H1 (cell line): ENCODE measurements around the gene TLE4. TPM values are rescaled to one million over a fixed set of nuclear protein-coding genes. Genes with fewer than 3 reads are reported as not detected.

Source experiments
- CTCF ChIA-PET: fragments of 300-600 bp; sonication (Branson Sonifier 250); formaldehyde crosslinking; loops from one replicate; lab custom pipeline; 2021; ENCODE audit not compliant: partially characterized antibody; lab: Charles Lee
- POLR2A ChIA-PET: fragments of 300-600 bp; sonication (Branson Sonifier 250); formaldehyde crosslinking; loops from one replicate; lab custom pipeline; 2021; ENCODE audit warnings: inconsistent platforms; ENCODE audit not compliant: partially characterized antibody; lab: Charles Lee
- DNase-seq, 2 experiments: peaks; one replicate each; pipeline versions ENCODE4 v3.0.0 to v3.0.0-alpha.2; 2010 to 2022; ENCODE audit warnings: low spot score in 2 of 2, low read depth in 1 of 2, mixed read lengths in 1 of 2
- FAIRE-seq: peaks from 2 replicates; lab custom pipeline; 2011; peaks lifted over from hg19 to GRCh38; lab: Jason Lieb, UNC
- H2AFZ ChIP-seq: 2 replicates; pipeline ENCODE4 v1.8.1; 2012; ENCODE audit warnings: low read length, inconsistent platforms
- H2AK5ac ChIP-seq: 2 replicates; pipeline ENCODE4 v1.6.1; 2013; ENCODE audit warnings: low read depth, low read length
- H2BK120ac ChIP-seq: replicated peaks from 2 replicates; pipeline ENCODE3; 2013; ENCODE audit warnings: low read depth, low read length, inconsistent platforms
- H2BK12ac ChIP-seq: 2 replicates; pipeline ENCODE4 v1.6.1; 2013; ENCODE audit warnings: low read depth, low read length
- H2BK15ac ChIP-seq: 2 replicates; pipeline ENCODE4 v1.6.1; 2013; ENCODE audit warnings: low read length
- H2BK20ac ChIP-seq: 2 replicates; pipeline ENCODE4 v1.6.1; 2013; ENCODE audit warnings: low read length
- H2BK5ac ChIP-seq: 2 replicates; pipeline ENCODE4 v1.6.1; 2013; ENCODE audit warnings: low read depth, low read length
- H3K14ac ChIP-seq: 2 replicates; pipeline ENCODE4 v1.6.1; 2013; ENCODE audit warnings: inconsistent platforms; ENCODE audit not compliant: insufficient read length
- H3K18ac ChIP-seq: 2 replicates; pipeline ENCODE4 v1.6.1; 2013; ENCODE audit warnings: low read length; ENCODE audit errors: extremely low read depth
- H3K23ac ChIP-seq: 2 replicates; pipeline ENCODE4 v1.6.1; 2013; ENCODE audit warnings: inconsistent platforms; ENCODE audit not compliant: insufficient read length
- H3K23me2 ChIP-seq: 2 replicates; pipeline ENCODE4 v1.6.1; 2013; ENCODE audit warnings: low read depth, low read length
- H3K27ac ChIP-seq: 2 replicates; pipeline ENCODE4 v1.6.1; 2011; ENCODE audit warnings: low read depth, low read length, inconsistent platforms
- H3K27me3 ChIP-seq, 4 experiments: replicated peaks in 1 of 4; 1 replicate in 1 of 4; 2 replicates in 3 of 4; pipeline versions ENCODE4 v1.6.1 to v1.8.1; 2011 to 2013; ENCODE audit warnings: low read length in 3 of 4, mild to moderate bottlenecking in 3 of 4, inconsistent platforms in 2 of 4, mixed read lengths in 2 of 4, moderate library complexity in 1 of 4; ENCODE audit not compliant: control insufficient read depth in 3 of 4, insufficient read depth in 3 of 4; ENCODE audit errors: extremely low read depth in 1 of 4
- H3K36me3 ChIP-seq, 4 experiments: 2 replicates each; pipeline versions ENCODE4 v1.6.1 to v1.8.1; 2011 to 2013; ENCODE audit warnings: mild to moderate bottlenecking in 4 of 4, low read length in 3 of 4, moderate library complexity in 2 of 4, control low read depth in 1 of 4, inconsistent platforms in 1 of 4; ENCODE audit not compliant: insufficient read depth in 4 of 4, control insufficient read depth in 2 of 4
- H3K4ac ChIP-seq: replicated peaks from 2 replicates; pipeline ENCODE3; 2013; ENCODE audit warnings: low read length, low read depth, mixed read lengths, inconsistent platforms; ENCODE audit not compliant: insufficient read length
- H3K4me1 ChIP-seq, 4 experiments: replicated peaks in 1 of 4; 1 replicate in 1 of 4; 2 replicates in 3 of 4; pipeline versions ENCODE4 v1.6.1 to v1.8.1; 2011 to 2013; ENCODE audit warnings: low read length in 3 of 4, inconsistent platforms in 2 of 4, mixed read lengths in 1 of 4; ENCODE audit not compliant: insufficient read depth in 4 of 4, control insufficient read depth in 3 of 4
- H3K4me2 ChIP-seq, 2 experiments: 2 replicates each; pipeline versions ENCODE4 v1.6.1 to v1.8.1; 2011 to 2013; ENCODE audit warnings: low read depth in 2 of 2, low read length in 2 of 2, control low read depth in 1 of 2, inconsistent platforms in 1 of 2, mild to moderate bottlenecking in 1 of 2; ENCODE audit not compliant: insufficient read depth in 1 of 2
- H3K4me3 ChIP-seq, 4 experiments: fragments of 200-600, 300-600 bp in 1 of 4; sonication (generic), shearing (Covaris generic), sonication (Bioruptor Twin) in 1 of 4; 2 replicates each; pipeline versions ENCODE4 v1.5.1 to v1.8.1; 2011 to 2016; ENCODE audit warnings: low read length in 4 of 4, low read depth in 3 of 4, control low read depth in 2 of 4, inconsistent platforms in 2 of 4, mild to moderate bottlenecking in 2 of 4, mixed read lengths in 1 of 4, moderate library complexity in 1 of 4; ENCODE audit not compliant: insufficient read depth in 2 of 4; ENCODE audit errors: extremely low read depth in 1 of 4
- H3K56ac ChIP-seq: replicated peaks from 2 replicates; pipeline ENCODE3; 2013; ENCODE audit warnings: low read depth, mild to moderate bottlenecking, mixed read lengths, low read length, inconsistent platforms; ENCODE audit not compliant: insufficient read length
- H3K79me1 ChIP-seq: 2 replicates; pipeline ENCODE4 v1.6.1; 2013; ENCODE audit warnings: low read depth, low read length, control low read depth
- H3K79me2 ChIP-seq, 2 experiments: 2 replicates each; pipeline versions ENCODE4 v1.6.1 to v1.8.1; 2012 to 2013; ENCODE audit warnings: low read length in 2 of 2, mild to moderate bottlenecking in 2 of 2, inconsistent platforms in 1 of 2; ENCODE audit not compliant: insufficient read depth in 2 of 2, control insufficient read depth in 1 of 2
- H3K9ac ChIP-seq, 4 experiments: replicated peaks in 1 of 4; 1 replicate in 1 of 4; 2 replicates in 3 of 4; pipeline versions ENCODE4 v1.6.1 to v1.8.1; 2011 to 2013; ENCODE audit warnings: low read depth in 3 of 4, low read length in 3 of 4, control low read depth in 2 of 4, mild to moderate bottlenecking in 2 of 4, moderate library complexity in 2 of 4, inconsistent platforms in 1 of 4; ENCODE audit errors: extremely low read depth in 1 of 4
- H3K9me3 ChIP-seq, 2 experiments: 2 replicates each; pipeline versions ENCODE4 v1.6.1 to v1.8.1; 2012 to 2013; ENCODE audit warnings: mild to moderate bottlenecking in 2 of 2, moderate library complexity in 2 of 2, control low read depth in 1 of 2, inconsistent platforms in 1 of 2, low read depth in 1 of 2, low read length in 1 of 2, mixed read lengths in 1 of 2; ENCODE audit not compliant: insufficient read depth in 2 of 2
- H4K20me1 ChIP-seq, 2 experiments: replicated peaks in 1 of 2; 2 replicates each; pipeline versions ENCODE3 to v1.8.1; 2011 to 2013; ENCODE audit warnings: inconsistent platforms in 2 of 2, low read length in 2 of 2, mild to moderate bottlenecking in 1 of 2; ENCODE audit not compliant: insufficient read depth in 2 of 2, control insufficient read depth in 1 of 2
- H4K5ac ChIP-seq: 2 replicates; pipeline ENCODE4 v1.6.1; 2013; ENCODE audit warnings: low read length, low read depth, mixed read lengths, inconsistent platforms; ENCODE audit not compliant: insufficient read length
- H4K8ac ChIP-seq: 2 replicates; pipeline ENCODE4 v1.8.0; 2013; ENCODE audit warnings: mild to moderate bottlenecking, moderate library complexity, low read length, inconsistent platforms; ENCODE audit not compliant: insufficient read depth; ENCODE audit errors: extremely low read depth
- H4K91ac ChIP-seq: replicated peaks from 2 replicates; pipeline ENCODE3; 2013; ENCODE audit warnings: low read length, mixed read lengths, inconsistent platforms; ENCODE audit not compliant: insufficient read length
- CBX8 ChIP-seq: fragments of 300-800, 300-1000 bp; sonication (generic); IDR thresholded peaks from 2 replicates; pipeline ENCODE4 v1.7.1; 2016; ENCODE audit warnings: low read depth, low read length, borderline replicate concordance
- CHD2 ChIP-seq: IDR thresholded peaks from 2 replicates; pipeline ENCODE4 v1.6.1; 2012; ENCODE audit warnings: low read length, improper control_type of control experiment
- GABPA ChIP-seq: IDR thresholded peaks from 2 replicates; pipeline ENCODE4 v1.6.1; 2011; ENCODE audit warnings: mild to moderate bottlenecking, low read length, moderate library complexity, borderline replicate concordance; ENCODE audit not compliant: insufficient read depth
- GTF2F1 ChIP-seq: IDR thresholded peaks from 2 replicates; pipeline ENCODE4 v1.6.1; 2012; ENCODE audit warnings: low read depth, low read length, improper control_type of control experiment, borderline replicate concordance
- RFX5 ChIP-seq: IDR thresholded peaks from 2 replicates; pipeline ENCODE4 v1.6.1; 2011; ENCODE audit warnings: low read depth, low read length, improper control_type of control experiment, borderline replicate concordance
- SIX5 ChIP-seq: IDR thresholded peaks from 2 replicates; pipeline ENCODE4 v1.6.1; 2011; ENCODE audit warnings: mild to moderate bottlenecking, low read depth, low read length
- SP2 ChIP-seq: IDR thresholded peaks from 2 replicates; pipeline ENCODE4 v1.6.1; 2012; ENCODE audit warnings: mild to moderate bottlenecking, low read length, inconsistent platforms
- SRF ChIP-seq: IDR thresholded peaks from 2 replicates; pipeline ENCODE4 v1.6.1; 2011; ENCODE audit warnings: mild to moderate bottlenecking, low read depth, low read length, moderate library complexity
- WGBS, 2 experiments: shearing (Covaris generic) in 1 of 2; methylation state at CpG; one replicate each; pipeline versions ENCODE4 v1.1.6 to v1.1.7; 2013 to 2015; ENCODE audit warnings: low lambda C conversion rate in 2 of 2, mixed read lengths in 2 of 2, inconsistent platforms in 1 of 2, low coverage in 1 of 2, missing lambda C conversion rate in 1 of 2; ENCODE audit not compliant: insufficient replicate concordance in 2 of 2, insufficient coverage in 1 of 2, insufficient read length in 1 of 2; ENCODE audit errors: extremely low coverage in 1 of 2, missing lambda C conversion rate in 1 of 2; 5-methylcytosine and 5-hydroxymethylcytosine counted together
- polyA plus RNA-seq, 7 experiments: library from polyadenylated mRNA; depleted of rRNA in 3 of 7; stranded (reverse) in 5 of 7; unstranded in 2 of 7; fragments of >200 nt in 5 of 7; fragments of 200-250 nt in 2 of 7; gene quantifications; 1 replicate in 5 of 7; 2 replicates in 1 of 7; 4 replicates in 1 of 7; pipeline versions ENCODE4 v1.2.1 to v1.2.3, GENCODE V29; 2011 to 2013; ENCODE audit warnings: missing spikeins in 2 of 7, mixed read lengths in 2 of 7
- total RNA-seq: library from RNA; stranded (reverse); fragmentation: NEBNext Ultra II Directional; extraction: Animal tissue kit (Norgen Biotek cat#: 25700); gene quantifications from 2 replicates; pipeline ENCODE4 v1.2.1, GENCODE V29; 2021

Gene TLE4
- total and polyA plus RNA-seq, 2 of the 8 experiments (the other 6 are each of a cell fraction or from before 2014, with no cell fraction given), result 32.4 to 36.9 TPM

GRCh38 chr9:79526149-79526672, 45.6 kb upstream of the TLE4 start:
- Histone ChIP-seq H3K23me2 (no peaks in the 10 kb centered on the region), H3K27me3 (no peaks in the 10 kb centered on the region), H3K18ac (no peak overlapping the region), H3K9me3 (no peaks in the 10 kb centered on the region), H3K27ac (no peak overlapping the region; the same call in 1 of the 2 replicates), H2BK20ac (no peak overlapping the region), H2AK5ac (no peak overlapping the region), H2AFZ (no peak overlapping the region), H3K4me1 (no peaks in the 10 kb centered on the region), H4K91ac (no peak overlapping the region), H3K23ac (no peak overlapping the region), H2BK15ac (no peak overlapping the region), H4K20me1 (no peaks in the 10 kb centered on the region), H3K4me2 (no peak overlapping the region), H3K4me3 (no peak overlapping the region), H3K14ac (no peak overlapping the region), H4K5ac (no peak overlapping the region), H2BK120ac (no peak overlapping the region), H3K4ac (no peak overlapping the region), H3K9ac (no peak overlapping the region), H2BK5ac (no peak overlapping the region), H2BK12ac (no peak overlapping the region), H3K36me3 (no peaks in the 10 kb centered on the region), H3K79me1 (no peaks in the 10 kb centered on the region), H3K56ac (no peak overlapping the region), H3K79me2 (no peaks in the 10 kb centered on the region), H4K8ac (no peak overlapping the region)
- ChIA-PET POLR2A (no interaction called here), CTCF (no interaction called here)
- WGBS, 2 experiments, result 80% methylated on average over 1 of the region's 1 CpG; no CpG with 5 or more reads in 1 of the 2 experiments
- FAIRE-seq (no peak), DNase-seq (no peak)
- no peak for TF ChIP-seq GTF2F1
- no peak for TF ChIP-seq RFX5
- TF ChIP-seq SRF, result no peak
- no peak for TF ChIP-seq CBX8
- no peak for TF ChIP-seq CHD2
- no peak for TF ChIP-seq GABPA
- no peak for TF ChIP-seq SP2
- no peak for TF ChIP-seq SIX5
